HL-60/S4 treated with retinoic acid at 250 ng/mL for 4 days and 3 days (cell line): ENCODE results near the gene TLR5.

ENCODE experiments used
- in situ Hi-C: fragments of 300-500 bp; cut with MboI; formaldehyde crosslinking; loops from 2 replicates; pipeline ENCODE4 v1.7.0; 2022; ENCODE audit warnings: low sequenced_read_pairs

The TLR5 gene

GRCh38 chr1:223147873-223148272 lies 4.8 kb upstream of the TLR5 start:
- in situ Hi-C loops: no loop called here

GRCh38 chr1:223147409-223147808 lies 4.4 kb upstream of the TLR5 start:
- in situ Hi-C loops: no loop called here

GRCh38 chr1:223146745-223147144 lies 3.7 kb upstream of the TLR5 start:
- in situ Hi-C loops: no loop called here

GRCh38 chr1:223144914-223145313 lies 1.9 kb upstream of the TLR5 start:
- in situ Hi-C loops: no loop called here

GRCh38 chr1:223144431-223144830 lies 1.4 kb upstream of the TLR5 start:
- in situ Hi-C loops: no loop called here

- in situ Hi-C loops: no loop called here
These were observed 645 bp upstream of the TLR5 start for GRCh38 chr1:223143537-223144248.

- in situ Hi-C loops: no loop called here
These were observed 779 bp downstream of the TLR5 start for GRCh38 chr1:223142269-223142668.

GRCh38 chr1:223140611-223141405 lies 2.2 kb downstream of the TLR5 start:
- in situ Hi-C loops: no loop called here

- in situ Hi-C loops: no loop called here
These were observed 5.5 kb downstream of the TLR5 start for GRCh38 chr1:223137455-223138085.

GRCh38 chr1:223136086-223136485 lies 7.0 kb downstream of the TLR5 start:
- in situ Hi-C loops: no loop called here

- in situ Hi-C loops: no loop called here
These were observed 7.7 kb downstream of the TLR5 start for GRCh38 chr1:223135176-223135942.

- in situ Hi-C loops: no loop called here
These were observed 9.1 kb downstream of the TLR5 start for GRCh38 chr1:223133824-223134435.

GRCh38 chr1:223133306-223133823 lies 9.7 kb downstream of the TLR5 start:
- in situ Hi-C loops: no loop called here

GRCh38 chr1:223129229-223129901 lies 13.7 kb downstream of the TLR5 start:
- in situ Hi-C loops: no loop called here

- in situ Hi-C loops: no loop called here
These were observed 16.3 kb downstream of the TLR5 start for GRCh38 chr1:223126741-223127140.

- in situ Hi-C loops: no loop called here
These were observed 17.3 kb downstream of the TLR5 start for GRCh38 chr1:223125766-223126165.

- in situ Hi-C loops: no loop called here
These were observed 19.9 kb downstream of the TLR5 start for GRCh38 chr1:223123011-223123610.

GRCh38 chr1:223118418-223118817 lies 24.6 kb downstream of the TLR5 start:
- in situ Hi-C loops: no loop called here

- in situ Hi-C loops: no loop called here
These were observed 26.1 kb downstream of the TLR5 start for GRCh38 chr1:223116950-223117349.

GRCh38 chr1:223114871-223115270 lies 28.2 kb downstream of the TLR5 start:
- in situ Hi-C loops: no loop called here
